ENCODE data around the gene AKAP1. TPM values are rescaled to one million over a fixed set of nuclear protein-coding genes. Genes with fewer than 3 reads are reported as not detected.
A peak's percentile ranks its signal among the peaks of the same experiment; 100 is the strongest.

Gene AKAP1
- total RNA-seq, 1 donor from 2014 or later: 24.6 TPM

- TF ChIP-seq CTCF (IDR thresholded peaks at IDR 0.05; ENCODE audit: unreplicated experiment): no peak
- H3K36me3 Mint-ChIP-seq (ENCODE audit: low read depth, unreplicated experiment): peaks cover 4% of the 10 kb centered on the region
- no peaks in the 10 kb centered on the region for H3K9me3 Mint-ChIP-seq (ENCODE audit: unreplicated experiment)
- H3K27ac Mint-ChIP-seq (ENCODE audit: unreplicated experiment): peak overlapping the region; percentile 64
- no peaks in the 10 kb centered on the region for H3K4me1 Mint-ChIP-seq (ENCODE audit: unreplicated experiment)
- H3K4me3 Mint-ChIP-seq (ENCODE audit: unreplicated experiment): no peak overlapping the region
- DNase-seq (ENCODE audit: low spot score): no peak
- H3K27me3 Mint-ChIP-seq (ENCODE audit: unreplicated experiment): peaks cover 5% of the 10 kb centered on the region
Observed at GRCh38 chr17:57104461-57105175, 19.6 kb downstream of the AKAP1 start.

GRCh38 chr17:57105591-57105990 is 20.5 kb downstream of the AKAP1 start:
- no peaks in the 10 kb centered on the region for H3K9me3 Mint-ChIP-seq (ENCODE audit: unreplicated experiment)
- no peak for TF ChIP-seq CTCF (IDR thresholded peaks at IDR 0.05; ENCODE audit: unreplicated experiment)
- no peak for DNase-seq (ENCODE audit: low spot score)
- H3K36me3 Mint-ChIP-seq (ENCODE audit: low read depth, unreplicated experiment): peaks cover 4% of the 10 kb centered on the region
- H3K4me1 Mint-ChIP-seq (ENCODE audit: unreplicated experiment): no peaks in the 10 kb centered on the region
- H3K4me3 Mint-ChIP-seq (ENCODE audit: unreplicated experiment): peak overlapping the region; percentile 21
- H3K27me3 Mint-ChIP-seq (ENCODE audit: unreplicated experiment): peaks cover 3% of the 10 kb centered on the region
- no peak overlapping the region for H3K27ac Mint-ChIP-seq (ENCODE audit: unreplicated experiment)

GRCh38 chr17:57106107-57106835 is 21.2 kb downstream of the AKAP1 start:
- peak; percentile 48 for DNase-seq (ENCODE audit: low spot score)
- H3K9me3 Mint-ChIP-seq (ENCODE audit: unreplicated experiment): no peaks in the 10 kb centered on the region
- peaks cover 5% of the 10 kb centered on the region for H3K27me3 Mint-ChIP-seq (ENCODE audit: unreplicated experiment)
- peak overlapping the region; percentile 60 for H3K4me3 Mint-ChIP-seq (ENCODE audit: unreplicated experiment)
- peaks cover 4% of the 10 kb centered on the region for H3K36me3 Mint-ChIP-seq (ENCODE audit: low read depth, unreplicated experiment)
- H3K4me1 Mint-ChIP-seq (ENCODE audit: unreplicated experiment): no peaks in the 10 kb centered on the region
- H3K27ac Mint-ChIP-seq (ENCODE audit: unreplicated experiment): no peak overlapping the region
- TF ChIP-seq CTCF (IDR thresholded peaks at IDR 0.05; ENCODE audit: unreplicated experiment): no peak

- Mint-ChIP-seq H3K9me3 (ENCODE audit: unreplicated experiment) (no peaks in the 10 kb centered on the region), H3K4me3 (ENCODE audit: unreplicated experiment) (no peak overlapping the region), H3K27me3 (ENCODE audit: unreplicated experiment) (peaks cover 5% of the 10 kb centered on the region), H3K4me1 (ENCODE audit: unreplicated experiment) (no peaks in the 10 kb centered on the region), H3K36me3 (ENCODE audit: low read depth, unreplicated experiment) (peaks cover 4% of the 10 kb centered on the region), H3K27ac (ENCODE audit: unreplicated experiment) (no peak overlapping the region)
- no peak for DNase-seq (ENCODE audit: low spot score)
- no peak for TF ChIP-seq CTCF (IDR thresholded peaks at IDR 0.05; ENCODE audit: unreplicated experiment)
Observed at GRCh38 chr17:57106836-57107497, 21.9 kb downstream of the AKAP1 start.

Data from endothelial cell (in vitro differentiated cells).